Measurements from ENCODE around the gene MAB21L2.

MAB21L2 gene

DNA sequence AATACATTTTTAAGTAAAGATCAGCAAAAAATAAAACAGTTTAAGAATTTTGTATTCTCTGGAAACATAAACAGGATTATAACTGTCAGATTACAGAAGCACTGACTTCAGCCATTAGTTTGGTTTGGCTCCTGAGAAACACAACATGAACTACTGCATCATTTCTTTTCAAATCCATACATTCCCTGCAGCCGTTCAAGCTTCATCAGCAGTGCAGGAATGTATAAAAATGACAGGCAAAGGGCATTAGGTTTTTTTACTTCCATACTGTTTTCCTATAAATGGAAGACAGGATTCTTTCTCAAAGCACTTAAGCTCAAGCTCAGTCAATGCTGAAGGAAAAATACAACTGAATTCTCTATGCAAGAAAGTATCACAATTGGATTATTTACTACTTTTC is 4.2 kb upstream of the MAB21L2 start:
- no peaks in the 10 kb centered on the region for H3K9me3 ChIP-seq (ENCODE audit: low read length)
- H3K4me2 ChIP-seq (ENCODE audit: low read length) = no peak overlapping the region
- no peak overlapping the region for H2AFZ ChIP-seq (ENCODE audit: low read length)
- H3K27me3 ChIP-seq (ENCODE audit: insufficient read depth, low read length) = no peaks in the 10 kb centered on the region
- no peaks in the 10 kb centered on the region for H4K20me1 ChIP-seq (ENCODE audit: insufficient read depth, low read length)
- no peak overlapping the region for H3K4me3 ChIP-seq (ENCODE audit: low read depth, low read length, poor library complexity, severe bottlenecking)
- TF ChIP-seq EZH2 (IDR thresholded peaks at IDR 0.05; ENCODE audit: borderline replicate concordance, low read length) (no peak), CTCF (IDR thresholded peaks at IDR 0.05; ENCODE audit: low read length) (no peak)
- H3K27ac ChIP-seq (ENCODE audit: low read depth, low read length, poor library complexity, severe bottlenecking) = no peak overlapping the region
- peaks cover 10% of the 10 kb centered on the region for H3K4me1 ChIP-seq (ENCODE audit: insufficient read depth, low read length, severe bottlenecking)
- no peaks in the 10 kb centered on the region for H3F3A ChIP-seq (ENCODE audit: insufficient read depth, low read length)
- H3K36me3 ChIP-seq (ENCODE audit: insufficient read depth, low read length) = peaks cover 1% of the 10 kb centered on the region
- H3K9me2 ChIP-seq (ENCODE audit: low read depth, low read length) = no peaks in the 10 kb centered on the region
- no peak overlapping the region for H3K9ac ChIP-seq (ENCODE audit: low read length)
- H3K79me2 ChIP-seq (ENCODE audit: insufficient read depth, low read length) = no peaks in the 10 kb centered on the region

- Histone ChIP-seq H3K4me3 (ENCODE audit: low read depth, low read length, poor library complexity, severe bottlenecking) (no peak overlapping the region), H2AFZ (ENCODE audit: low read length) (no peak overlapping the region), H3K27ac (ENCODE audit: low read depth, low read length, poor library complexity, severe bottlenecking) (no peak overlapping the region)
Measured at GRCh38 chr4:150578745-150579501, 3.0 kb upstream of the MAB21L2 start.

GRCh38 chr4:150579551-150580234 is 2.3 kb upstream of the MAB21L2 start:
- Histone ChIP-seq H3K9me3 (ENCODE audit: low read length) (no peaks in the 10 kb centered on the region), H3K9ac (ENCODE audit: low read length) (no peak overlapping the region), H3K4me2 (ENCODE audit: low read length) (no peak overlapping the region), H3F3A (ENCODE audit: insufficient read depth, low read length) (no peaks in the 10 kb centered on the region), H2AFZ (ENCODE audit: low read length) (no peak overlapping the region), H3K27ac (ENCODE audit: low read depth, low read length, poor library complexity, severe bottlenecking) (no peak overlapping the region), H3K36me3 (ENCODE audit: insufficient read depth, low read length) (peaks cover 11% of the 10 kb centered on the region), H3K4me3 (ENCODE audit: low read depth, low read length, poor library complexity, severe bottlenecking) (no peak overlapping the region), H3K9me2 (ENCODE audit: low read depth, low read length) (no peaks in the 10 kb centered on the region), H3K79me2 (ENCODE audit: insufficient read depth, low read length) (no peaks in the 10 kb centered on the region), H4K20me1 (ENCODE audit: insufficient read depth, low read length) (no peaks in the 10 kb centered on the region), H3K27me3 (ENCODE audit: insufficient read depth, low read length) (no peaks in the 10 kb centered on the region), H3K4me1 (ENCODE audit: insufficient read depth, low read length, severe bottlenecking) (no peaks in the 10 kb centered on the region)
- TF ChIP-seq EZH2 (IDR thresholded peaks at IDR 0.05; ENCODE audit: borderline replicate concordance, low read length) (no peak), CTCF (IDR thresholded peaks at IDR 0.05; ENCODE audit: low read length) (no peak)

More at GRCh38 chr4:150578745-150579501, 3.0 kb upstream of the MAB21L2 start:
- Histone ChIP-seq H3K27me3 (ENCODE audit: insufficient read depth, low read length) (no peaks in the 10 kb centered on the region), H3K9me3 (ENCODE audit: low read length) (no peaks in the 10 kb centered on the region), H3F3A (ENCODE audit: insufficient read depth, low read length) (no peaks in the 10 kb centered on the region), H3K79me2 (ENCODE audit: insufficient read depth, low read length) (no peaks in the 10 kb centered on the region), H4K20me1 (ENCODE audit: insufficient read depth, low read length) (no peaks in the 10 kb centered on the region), H3K36me3 (ENCODE audit: insufficient read depth, low read length) (peaks cover 11% of the 10 kb centered on the region), H3K4me2 (ENCODE audit: low read length) (no peak overlapping the region), H3K4me1 (ENCODE audit: insufficient read depth, low read length, severe bottlenecking) (no peaks in the 10 kb centered on the region), H3K9ac (ENCODE audit: low read length) (no peak overlapping the region), H3K9me2 (ENCODE audit: low read depth, low read length) (no peaks in the 10 kb centered on the region)
- TF ChIP-seq CTCF (IDR thresholded peaks at IDR 0.05; ENCODE audit: low read length) (no peak), EZH2 (IDR thresholded peaks at IDR 0.05; ENCODE audit: borderline replicate concordance, low read length) (no peak)
